Right ventricle myocardium superior (tissue), 1 donor: ENCODE measurements around the gene SDHC. TPM values are rescaled to one million over a fixed set of nuclear protein-coding genes. Genes with fewer than 3 reads are reported as not detected.
"Not testable (repeated sequence)": the region's sequence is repeated elsewhere in the genome, so short reads cannot be mapped to it uniquely, and the experiment has no call there.

Experiments used
- ATAC-seq: fragments of 200-7000 bp; cut with Tn5 transposase; one replicate; pipeline ENCODE4 v1.9.1; 2020; ENCODE audit warnings: mild to moderate bottlenecking; ENCODE audit not compliant: poor library complexity
- DNase-seq: peaks from one replicate; pipeline ENCODE4 v3.0.0-alpha.2; 2020
- intact Hi-C: fragments of 100-400 bp; cut with DNase I; formaldehyde crosslinking; loops from one replicate; pipeline ENCODE4 v1.11.2; 2022
- total RNA-seq: library from RNA; stranded (reverse); fragmentation: NEBNext Ultra II Directional; extraction: Animal tissue kit (Norgen Biotek cat#: 25700); gene quantifications from one replicate; pipeline ENCODE4 v1.2.1, GENCODE V29; 2021
- donor health status: DM: no; HTN: yes; CAD: no; lungs with severe emphysema.

SDHC gene
- total RNA-seq, 1 donor from 2014 or later: 422 TPM

DNA sequence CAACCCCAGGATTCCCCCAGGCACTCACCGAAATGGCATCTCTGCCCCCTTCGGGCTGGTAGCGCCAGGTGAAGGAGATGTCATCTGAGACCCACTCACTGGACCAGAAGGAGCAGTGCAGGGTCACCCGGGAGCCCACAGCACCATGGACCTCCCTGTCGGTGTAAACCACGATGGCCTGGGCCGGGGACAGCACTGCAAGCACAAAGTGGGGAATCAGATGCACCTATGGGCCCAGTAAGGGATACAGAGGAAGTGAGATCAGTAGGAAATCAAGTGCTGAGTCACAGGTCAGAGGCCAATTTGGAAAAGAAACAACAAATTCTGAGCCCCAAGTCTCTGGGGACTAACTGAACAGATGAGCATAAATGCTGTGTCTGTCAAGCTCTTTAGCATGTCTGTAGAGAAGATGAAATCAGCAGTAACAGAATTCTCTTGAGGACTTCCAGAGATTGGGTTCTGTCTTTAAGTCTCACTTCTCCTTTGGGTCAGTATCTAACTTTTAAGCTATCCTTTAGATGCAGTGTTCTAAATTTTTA is 6.9 kb upstream of the SDHC start:
- intact Hi-C loops: loop anchor here (5.0 kb wide), 1 partner anchor 80 kb away; the partner anchor contains the start of gene TOMM40L
- no peak for DNase-seq
- ATAC-seq: peak; percentile 27

DNA sequence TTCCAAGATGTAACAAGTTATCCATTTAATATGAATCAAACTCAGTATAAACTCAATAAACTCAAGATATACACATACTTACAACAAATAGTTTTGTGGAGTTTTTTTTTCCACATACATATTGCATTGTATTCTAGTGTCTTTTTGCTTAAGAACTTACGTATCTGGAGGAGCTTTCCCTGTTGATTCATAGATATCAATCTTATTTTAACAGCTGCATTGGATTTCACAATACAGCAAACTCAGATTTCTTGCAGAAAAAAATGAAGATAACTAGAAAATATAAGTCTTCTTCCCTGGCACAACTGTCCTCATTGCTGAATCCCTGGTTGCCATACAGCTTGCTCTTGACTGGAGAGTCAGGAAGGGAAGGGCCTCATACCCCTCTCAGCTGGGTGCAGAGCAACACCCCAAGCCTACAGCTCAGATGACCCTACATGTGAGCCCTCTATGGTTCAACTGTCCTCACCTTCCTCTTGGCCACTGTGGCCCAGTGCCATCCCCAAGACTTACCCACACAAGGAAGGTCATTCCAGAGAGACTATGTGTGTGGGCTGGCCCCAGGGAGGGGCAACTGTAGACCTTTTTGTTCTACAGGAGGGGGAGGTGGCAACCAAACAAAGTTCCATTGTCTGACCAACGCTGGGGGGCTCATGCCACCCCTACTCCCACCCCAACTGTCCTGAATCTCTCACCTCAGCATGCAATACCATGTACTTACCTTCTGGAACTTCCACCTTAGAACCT is 6.1 kb upstream of the SDHC start:
- intact Hi-C loops: loop anchor here (5.0 kb wide), 1 partner anchor 81 kb away; the partner anchor contains the start of gene TOMM40L
- DNase-seq (no peak), ATAC-seq (no peak)

DNA sequence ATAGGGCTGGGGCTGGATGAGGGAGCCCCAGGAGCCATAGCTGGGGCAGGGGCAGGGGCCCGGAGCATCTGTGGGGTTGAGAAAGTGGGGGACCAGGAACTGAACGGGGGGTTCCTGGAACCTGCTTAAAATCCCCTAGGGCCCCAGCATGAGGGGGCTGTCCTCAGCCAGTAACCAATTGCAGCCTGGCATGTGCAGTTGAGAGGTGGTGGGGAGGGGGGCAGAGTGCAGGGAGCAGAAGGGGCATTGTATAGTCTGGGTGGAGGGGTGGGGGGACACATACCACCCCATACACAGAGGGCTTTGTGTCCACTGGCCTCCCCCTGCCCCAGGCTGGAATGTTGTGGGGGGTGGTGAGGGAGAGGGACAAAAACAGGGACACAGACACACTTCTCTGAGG is 4.3 kb upstream of the SDHC start, which contains the start of gene MPZ:
Gene MPZ (minus strand): TSS at position 101 of the 400 bp plus-strand sequence. CDS start 63 bp downstream, at position 38.
- intact Hi-C loops: loop anchor here (5.0 kb wide), 1 partner anchor 83 kb away; the partner anchor contains the start of gene TOMM40L
- ATAC-seq: no peak
- DNase-seq: no peak

DNA sequence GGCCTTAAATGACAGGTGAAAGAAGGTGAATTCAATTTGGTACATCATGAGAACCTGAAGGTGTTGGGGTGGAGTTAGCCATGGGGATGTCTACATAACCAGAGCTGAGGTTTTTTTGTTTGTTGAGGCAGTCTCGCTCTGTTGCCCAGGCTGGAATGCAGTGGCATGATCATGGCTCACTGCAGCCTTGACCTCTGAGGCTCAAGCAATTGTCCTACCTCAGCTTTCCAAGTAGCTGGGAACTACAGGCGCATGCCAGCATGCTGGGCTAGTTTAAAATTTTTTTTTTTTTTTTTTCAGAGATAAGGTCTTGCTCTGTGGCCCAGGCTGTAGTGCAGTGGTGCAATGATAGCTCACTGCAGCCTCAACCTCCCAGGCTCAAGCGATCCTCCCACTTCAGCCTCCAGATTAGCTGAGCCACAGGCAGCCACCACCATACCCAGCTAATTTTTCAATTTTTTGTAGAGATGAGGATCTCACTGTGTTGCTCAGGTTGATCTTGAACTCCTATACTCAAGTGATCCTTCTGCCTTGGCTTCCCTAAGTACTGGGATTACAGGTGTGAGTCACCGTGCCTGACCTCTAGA is 2.5 kb upstream of the SDHC start:
- DNase-seq: no peak
- intact Hi-C loops: no loop called here
- no peak for ATAC-seq

DNA sequence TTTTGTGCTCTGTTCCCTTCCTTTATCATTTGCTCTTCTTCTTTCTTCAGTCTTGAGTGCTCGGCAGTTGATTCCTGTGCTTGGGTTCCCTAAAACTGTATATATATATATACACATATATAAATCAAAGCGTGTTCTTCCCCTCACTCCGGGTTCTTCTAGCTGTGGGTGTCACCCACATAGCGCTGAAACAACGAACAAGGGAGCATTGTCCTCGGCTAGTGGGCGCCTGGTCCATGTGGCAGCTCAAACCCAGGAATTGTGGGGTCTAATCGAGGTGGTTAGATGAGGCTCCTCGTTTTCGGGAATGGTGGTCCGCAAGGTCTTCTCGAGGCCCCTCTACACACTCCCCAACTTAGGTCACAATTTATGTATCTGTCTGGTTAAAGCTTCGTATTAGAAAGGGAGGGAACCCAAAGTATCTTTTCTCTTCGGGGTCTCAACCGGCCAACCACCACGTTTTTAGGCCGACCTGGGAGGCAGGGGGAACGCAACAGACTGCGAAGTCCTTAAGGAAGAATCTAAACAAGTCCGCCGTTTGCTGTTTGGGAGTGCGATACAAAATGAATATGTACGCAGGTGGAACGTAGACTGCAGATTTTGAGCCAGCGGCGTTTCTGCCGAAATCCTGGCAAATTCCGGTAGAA is 504 bp upstream of the SDHC start:
- intact Hi-C loops: no loop called here
- DNase-seq (no peak), ATAC-seq (peak; percentile 48)

DNA sequence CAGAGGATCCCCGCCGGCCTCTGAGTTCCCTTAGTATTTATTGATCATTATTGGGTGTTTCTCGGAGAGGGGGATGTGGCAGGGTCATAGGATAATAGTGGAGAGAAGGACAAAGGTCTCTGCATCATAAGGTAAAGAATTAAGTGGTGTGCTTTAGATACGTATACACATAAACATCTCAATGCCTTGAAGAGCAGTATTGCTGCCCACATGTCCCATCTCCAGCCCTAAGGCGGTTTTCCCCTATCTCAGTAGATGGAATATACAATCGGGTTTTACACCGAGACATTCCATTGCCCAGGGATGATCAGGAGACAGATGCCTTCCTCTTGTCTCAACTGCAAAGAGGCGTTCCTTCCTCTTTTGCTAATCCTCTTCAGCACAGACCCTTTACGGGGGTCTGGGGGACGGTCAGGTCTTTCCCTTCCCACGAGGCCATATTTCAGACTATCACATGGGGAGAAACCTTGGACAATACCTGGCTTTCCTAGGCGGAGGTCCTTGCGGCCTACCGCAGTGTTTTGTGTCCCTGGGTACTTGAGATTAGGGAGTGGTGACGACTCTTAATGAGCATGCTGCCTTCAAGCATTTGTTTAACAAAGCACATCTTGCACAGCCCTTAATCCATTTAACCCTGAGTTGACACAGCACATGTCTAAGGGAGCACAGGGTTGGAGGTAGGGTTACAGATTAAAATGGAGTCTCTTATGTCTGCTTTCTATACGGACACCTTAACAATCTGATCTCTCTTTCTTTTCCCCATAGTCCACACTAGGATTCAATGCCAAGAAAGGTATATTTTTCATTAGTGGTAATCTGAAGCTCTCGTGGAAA is 1.9 kb downstream of the SDHC start:
- ATAC-seq, DNase-seq: not testable (repeated sequence)

DNA sequence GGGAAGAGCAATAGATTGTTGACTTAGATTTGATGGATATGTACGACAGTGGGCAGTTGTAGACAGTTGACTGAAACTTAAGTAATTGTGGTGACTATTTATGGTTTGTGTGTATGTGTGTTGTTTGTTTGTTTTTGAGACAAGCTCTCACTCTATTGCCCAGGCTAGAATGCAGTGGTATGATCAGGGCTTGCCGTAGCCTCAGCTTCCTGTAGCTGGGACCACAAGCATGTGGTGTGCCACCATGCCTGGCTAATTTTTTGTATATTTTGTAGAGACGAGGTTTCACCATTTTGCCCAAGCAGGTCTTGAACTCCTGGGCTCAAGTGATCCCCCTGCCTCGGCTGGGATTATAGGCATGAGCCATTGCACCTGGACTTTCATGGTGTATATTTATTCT is 9.8 kb downstream of the SDHC start:
- ATAC-seq: no peak
- intact Hi-C loops: no loop called here
- no peak for DNase-seq

More for the DNA sequence above, 1.9 kb downstream of the SDHC start:
- intact Hi-C loops: not testable (repeated sequence)

DNA sequence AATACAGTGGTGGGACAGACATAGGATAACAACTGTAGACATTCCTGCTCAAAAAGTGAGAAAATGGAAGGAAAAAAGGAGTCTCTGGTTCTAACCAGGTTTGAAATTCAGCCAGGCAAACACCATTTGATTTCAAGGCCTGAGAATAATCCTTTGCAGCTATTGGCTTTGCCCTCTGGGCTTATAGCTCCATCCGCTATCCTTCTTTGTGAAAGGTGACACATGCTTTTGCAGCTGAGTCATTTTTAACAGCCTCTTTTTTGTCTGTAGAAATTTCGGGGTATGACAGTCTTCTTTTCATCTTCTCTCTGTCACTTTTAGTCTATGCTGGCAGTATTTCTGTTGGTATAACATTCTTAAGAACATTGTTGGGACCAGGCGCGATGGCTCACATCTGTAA is 16.2 kb downstream of the SDHC start:
- no peak for DNase-seq
- intact Hi-C loops: no loop called here
- ATAC-seq: no peak

DNA sequence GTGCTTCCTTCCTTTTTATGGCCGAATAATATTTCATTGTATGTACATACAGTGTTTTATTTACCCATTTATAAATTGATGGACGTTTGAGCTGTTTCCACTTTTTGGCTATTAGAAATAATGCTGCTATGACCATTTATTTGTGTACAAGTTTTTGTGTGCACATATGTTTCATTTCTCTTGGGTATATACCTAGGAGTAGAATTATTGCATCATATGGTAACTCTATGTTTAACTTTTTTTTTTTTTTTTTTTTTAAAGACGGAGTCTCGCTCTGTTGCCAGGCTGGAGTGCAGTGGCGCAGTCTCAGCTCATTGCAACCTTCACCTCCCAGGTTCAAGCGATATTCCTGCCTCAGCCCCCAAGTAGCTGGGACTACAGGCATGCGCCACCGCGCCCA is 19.0 kb downstream of the SDHC start:
- DNase-seq: no peak
- intact Hi-C loops: no loop called here
- no peak for ATAC-seq

DNA sequence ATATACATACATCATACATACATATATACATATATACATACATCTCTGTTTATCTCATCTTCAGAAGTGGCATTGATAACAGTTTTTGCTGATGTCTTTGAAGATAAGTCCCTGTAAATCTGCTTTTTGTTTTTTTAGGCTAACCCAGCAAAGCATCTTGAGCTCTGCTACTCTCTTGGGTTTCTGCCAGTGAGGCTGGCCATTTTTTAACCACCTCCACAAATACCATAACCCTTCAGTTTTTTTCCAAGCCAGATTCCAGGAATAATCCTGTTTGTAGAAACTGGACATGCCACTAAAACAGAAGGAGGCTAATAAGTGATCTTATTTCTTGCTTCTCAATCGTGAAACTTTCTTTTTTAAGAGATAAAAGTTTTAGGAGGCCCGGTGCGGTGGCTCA is 21.6 kb downstream of the SDHC start:
- intact Hi-C loops: no loop called here
- ATAC-seq (no peak), DNase-seq (no peak)

DNA sequence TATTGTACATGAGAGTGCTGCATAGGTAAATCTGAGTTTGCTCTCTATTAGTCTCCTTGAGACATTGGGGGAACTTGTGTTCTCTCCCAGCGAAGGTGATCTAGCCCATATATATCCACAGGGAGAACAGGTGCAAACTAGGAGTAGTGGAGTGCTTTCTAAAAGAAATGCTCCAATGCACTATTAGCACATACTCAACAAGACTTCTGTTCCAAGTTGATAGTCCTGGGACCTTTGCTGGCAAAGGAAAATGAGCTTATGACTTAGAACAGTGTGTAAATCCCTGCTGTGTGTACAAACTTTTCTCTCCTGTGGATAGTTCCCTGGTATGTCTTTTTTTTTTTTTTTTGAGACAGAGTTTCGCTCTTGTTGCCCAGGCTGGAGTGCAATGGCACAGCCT is 28.0 kb downstream of the SDHC start:
- ATAC-seq (no peak), DNase-seq (no peak)
- intact Hi-C loops: no loop called here

DNA sequence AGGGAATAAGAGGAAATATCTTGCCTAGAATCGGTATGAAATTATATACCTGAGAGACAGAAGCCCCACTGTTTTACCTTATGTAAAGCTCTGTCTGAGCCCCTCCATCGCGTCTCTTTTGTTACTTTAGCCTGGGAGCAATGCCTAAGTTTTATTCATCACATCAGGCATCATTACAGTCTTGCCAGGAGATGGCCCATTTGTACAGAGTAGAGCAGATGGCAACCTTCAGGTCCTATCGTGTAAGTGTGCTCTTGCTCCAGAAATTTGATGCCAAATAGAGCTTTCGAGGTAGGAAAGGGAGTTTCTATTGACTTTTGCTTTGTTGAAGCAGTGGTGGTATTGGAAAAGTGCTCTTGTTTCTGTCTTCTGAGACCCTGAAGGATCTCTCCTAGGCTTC is 28.6 kb downstream of the SDHC start:
- ATAC-seq: no peak
- intact Hi-C loops: no loop called here

DNA sequence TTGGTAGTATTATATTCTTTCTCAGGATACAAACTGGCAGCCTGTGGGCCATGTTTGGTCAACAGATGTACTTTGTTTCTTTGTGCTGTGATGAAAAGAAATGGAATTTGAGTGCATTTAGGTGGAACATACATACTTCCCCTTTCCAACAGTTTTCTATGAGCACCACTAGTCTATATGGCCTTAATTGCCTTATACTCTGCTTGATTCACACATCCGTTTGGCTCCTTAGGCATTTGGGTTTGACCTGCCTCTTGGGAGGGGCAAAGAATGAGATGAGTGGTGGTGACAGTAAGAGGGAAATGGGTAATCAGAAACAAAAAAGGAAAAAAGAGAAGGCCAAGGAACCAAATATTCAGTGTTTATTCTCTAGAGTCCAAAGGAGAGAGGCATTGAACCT is 36.5 kb downstream of the SDHC start:
- ATAC-seq (no peak), DNase-seq (no peak)
- intact Hi-C loops: no loop called here

More for the DNA sequence above, 28.6 kb downstream of the SDHC start:
- DNase-seq: no peak

DNA sequence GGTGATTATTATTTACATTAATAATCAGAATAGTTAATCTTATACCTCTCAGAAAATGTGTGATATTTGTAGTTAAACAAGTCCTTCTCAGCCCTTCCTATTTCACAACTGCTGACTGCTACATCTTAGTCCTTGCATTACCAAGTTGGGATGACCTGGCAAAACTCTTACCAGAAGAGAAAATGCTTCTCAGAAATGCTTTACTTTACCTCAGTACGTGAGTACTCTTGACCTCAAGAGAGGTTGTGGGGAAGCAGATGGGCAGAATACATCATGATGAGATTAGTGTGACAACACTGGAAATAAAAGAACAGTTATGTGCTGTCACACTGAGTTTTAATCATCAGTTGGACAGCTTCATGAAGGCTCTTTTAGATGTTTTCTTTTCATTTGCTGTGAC is 37.3 kb downstream of the SDHC start:
- DNase-seq (no peak), ATAC-seq (peak; percentile 22)
- intact Hi-C loops: no loop called here

DNA sequence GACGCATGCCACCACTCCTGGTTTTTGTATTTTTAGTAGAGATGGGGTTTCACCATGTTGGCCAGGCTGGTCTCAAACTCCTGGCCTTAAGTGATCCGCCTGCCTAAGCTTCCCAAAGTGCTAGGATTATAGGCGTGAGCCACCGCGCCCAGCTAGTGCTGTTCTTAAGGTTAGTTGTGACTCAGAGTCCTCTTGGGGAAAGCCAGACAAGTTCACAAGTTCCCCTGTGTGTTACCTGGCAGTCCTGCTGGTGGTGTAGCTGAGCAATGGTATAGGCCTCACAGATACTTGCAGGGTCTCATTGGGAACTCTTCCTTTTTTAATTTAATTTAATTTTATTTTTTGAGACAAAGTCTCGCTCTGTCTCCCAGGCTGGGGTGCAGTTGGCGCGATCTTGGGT is 42.9 kb downstream of the SDHC start:
- ATAC-seq: no peak
- intact Hi-C loops: no loop called here
- no peak for DNase-seq

DNA sequence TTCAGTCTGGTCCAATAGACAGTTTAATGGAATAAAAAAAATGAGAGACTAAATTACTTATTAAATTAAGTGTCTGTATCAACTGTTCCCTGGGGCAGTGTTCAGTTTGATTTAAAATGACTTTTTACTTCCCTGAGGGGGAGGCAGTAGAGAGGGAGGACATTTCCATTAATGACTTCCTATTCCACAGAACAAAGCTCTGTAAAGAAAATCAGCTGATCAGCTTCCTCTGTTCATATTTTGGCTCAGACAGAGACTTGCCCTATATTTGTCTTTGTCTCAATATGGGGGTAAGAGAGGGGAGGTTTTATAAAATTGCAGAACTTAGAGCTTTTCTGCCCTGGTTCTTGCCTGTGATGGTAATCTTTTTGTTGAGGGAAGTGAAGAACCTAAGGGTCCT is 45.1 kb downstream of the SDHC start:
- ATAC-seq (peak; percentile 60), DNase-seq (no peak)
- intact Hi-C loops: no loop called here

DNA sequence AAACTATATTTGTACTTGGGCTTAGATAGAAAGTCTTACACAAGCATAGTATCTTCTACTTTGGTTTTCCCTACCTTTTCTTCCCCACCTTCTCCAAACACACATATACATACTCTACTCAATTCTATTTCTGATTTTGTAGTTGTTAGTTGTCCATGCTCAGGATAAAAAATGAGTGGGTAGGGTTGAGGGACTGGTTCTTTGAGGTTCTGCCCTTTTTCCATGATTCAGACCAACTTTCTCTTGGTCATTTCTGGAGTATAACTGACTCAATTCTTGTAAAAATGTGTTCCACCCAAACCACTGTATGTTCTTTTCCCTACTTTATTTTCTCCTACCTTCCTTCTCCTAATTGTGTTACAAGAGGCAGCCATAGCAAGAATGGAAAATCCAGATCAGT is 50.2 kb downstream of the SDHC start:
- intact Hi-C loops: no loop called here
- no peak for ATAC-seq

DNA sequence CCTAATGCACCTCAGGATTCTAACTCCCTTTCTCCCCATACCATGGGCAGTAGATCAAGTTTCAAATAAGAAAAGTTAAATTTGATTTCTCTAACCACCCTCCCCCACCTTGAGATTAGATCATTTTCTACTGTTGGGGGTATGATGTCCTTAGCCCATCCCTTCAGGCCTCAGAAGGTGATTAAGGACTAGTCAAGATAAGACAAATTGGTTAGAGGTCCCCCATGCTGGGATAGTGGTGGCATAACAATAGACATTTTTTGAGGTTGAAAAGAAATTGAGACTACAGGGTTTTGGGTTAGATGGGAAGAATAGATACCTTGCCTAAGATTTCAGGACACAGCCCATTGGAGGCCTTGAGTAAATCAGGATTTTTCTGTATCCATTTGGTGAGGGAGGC is 51.0 kb downstream of the SDHC start:
- intact Hi-C loops: no loop called here

More for the DNA sequence above, 50.2 kb downstream of the SDHC start:
- DNase-seq: no peak

More for the DNA sequence above, 51.0 kb downstream of the SDHC start:
- ATAC-seq (no peak), DNase-seq (no peak)
